ENCODE data around the gene PSTPIP2. TPM values are rescaled to one million over a fixed set of nuclear protein-coding genes. Genes with fewer than 3 reads are reported as not detected.

The PSTPIP2 gene
- total RNA-seq, 1 donor from 2014 or later = 0.60 TPM

GRCh38 chr18:46031741-46032140 is 40.3 kb downstream of the PSTPIP2 start:
- ATAC-seq (ENCODE audit: low read depth) (no peak), DNase-seq (no peak)
- TF ChIP-seq CTCF (IDR thresholded peaks at IDR 0.05) = no peak
- Mint-ChIP-seq H3K4me1 (peaks cover 12% of the 10 kb centered on the region), H3K27ac (no peak overlapping the region), H3K36me3 (ENCODE audit: low read depth) (peaks cover 2% of the 10 kb centered on the region), H3K4me3 (no peak overlapping the region), H3K27me3 (peaks cover 6% of the 10 kb centered on the region), H3K9me3 (no peaks in the 10 kb centered on the region)
- ChIA-PET CTCF (no interaction called here), POLR2A (no interaction called here)
- intact Hi-C loops (cut with micrococcal nuclease) = loop anchor here (2.0 kb wide), 1 partner anchor 39 kb away; no protein-coding TSS in a partner anchor

- H3K36me3 Mint-ChIP-seq (ENCODE audit: low read depth) = peaks cover 2% of the 10 kb centered on the region
- ATAC-seq (ENCODE audit: low read depth) (no peak), DNase-seq (no peak)
- ChIA-PET POLR2A (no interaction called here), CTCF (no interaction called here)
- peak overlapping the region; percentile 88 for H3K4me3 Mint-ChIP-seq
- no peaks in the 10 kb centered on the region for H3K9me3 Mint-ChIP-seq
- no peak overlapping the region for H3K27ac Mint-ChIP-seq
- H3K27me3 Mint-ChIP-seq = peaks cover 23% of the 10 kb centered on the region
- intact Hi-C loops (cut with micrococcal nuclease) = no loop called here
- H3K4me1 Mint-ChIP-seq = peaks cover 12% of the 10 kb centered on the region
- TF ChIP-seq CTCF (IDR thresholded peaks at IDR 0.05) = no peak
These were observed 43.5 kb downstream of the PSTPIP2 start for GRCh38 chr18:46028536-46028891.

- CTCF ChIA-PET = no interaction called here
- Mint-ChIP-seq H3K36me3 (ENCODE audit: low read depth) (no peaks in the 10 kb centered on the region), H3K9me3 (no peaks in the 10 kb centered on the region), H3K27me3 (peaks cover 4% of the 10 kb centered on the region), H3K27ac (no peak overlapping the region), H3K4me3 (no peak overlapping the region), H3K4me1 (no peaks in the 10 kb centered on the region)
- intact Hi-C loops (cut with micrococcal nuclease) = no loop called here
- POLR2A ChIA-PET = no interaction called here
- TF ChIP-seq CTCF (IDR thresholded peaks at IDR 0.05) = no peak
- no peak for ATAC-seq (ENCODE audit: low read depth)
- DNase-seq = no peak
These were observed 52.1 kb downstream of the PSTPIP2 start for GRCh38 chr18:46019936-46020335.

- ATAC-seq (ENCODE audit: low read depth) (peak; percentile 70), DNase-seq (no peak)
- no peak overlapping the region for H3K27ac Mint-ChIP-seq
- no peaks in the 10 kb centered on the region for H3K9me3 Mint-ChIP-seq
- no peaks in the 10 kb centered on the region for H3K27me3 Mint-ChIP-seq
- H3K4me3 Mint-ChIP-seq = no peak overlapping the region
- H3K4me1 Mint-ChIP-seq = peaks cover 10% of the 10 kb centered on the region
- no peaks in the 10 kb centered on the region for H3K36me3 Mint-ChIP-seq (ENCODE audit: low read depth)
- no peak for TF ChIP-seq CTCF (IDR thresholded peaks at IDR 0.05)
- POLR2A ChIA-PET = interaction anchor here (0.5 kb wide), 1 partner anchor 131 kb away, joined by 4 read pairs; no protein-coding TSS in a partner anchor
- CTCF ChIA-PET = no interaction called here
- intact Hi-C loops (cut with micrococcal nuclease) = no loop called here
These were observed 58.4 kb downstream of the PSTPIP2 start for GRCh38 chr18:46013484-46014189.

GRCh38 chr18:46010676-46011075 is 61.4 kb downstream of the PSTPIP2 start:
- Mint-ChIP-seq H3K36me3 (ENCODE audit: low read depth) (no peaks in the 10 kb centered on the region), H3K9me3 (no peaks in the 10 kb centered on the region), H3K4me3 (no peak overlapping the region), H3K27me3 (no peaks in the 10 kb centered on the region), H3K27ac (no peak overlapping the region), H3K4me1 (peaks cover 10% of the 10 kb centered on the region)
- intact Hi-C loops (cut with micrococcal nuclease) = no loop called here
- DNase-seq (no peak), ATAC-seq (ENCODE audit: low read depth) (no peak)
- CTCF ChIA-PET = no interaction called here
- POLR2A ChIA-PET = no interaction called here
- no peak for TF ChIP-seq CTCF (IDR thresholded peaks at IDR 0.05)
